Measurements from ENCODE around the gene MAPKBP1. TPM values are rescaled to one million over a fixed set of nuclear protein-coding genes. Genes with fewer than 3 reads are reported as not detected.

MAPKBP1 gene
- total RNA-seq, 4 donors from 2014 or later, result 18.4 to 37.6 (median 29.8) TPM

- H3K36me3 ChIP-seq, result no peaks in the 10 kb centered on the region
- intact Hi-C loops (cut with DNase I), result no loop called here
- no peaks in the 10 kb centered on the region for H3K27me3 ChIP-seq
- no peak for DNase-seq
- 16 to 32% methylated on average over 3 of the region's 5 CpGs for WGBS, 2 donors
- TF ChIP-seq CTCF (IDR thresholded peaks at IDR 0.05) (no peak), POLR2A (IDR thresholded peaks at IDR 0.05) (no peak)
- H3K4me1 ChIP-seq, result peaks cover 29 to 92% (median 69%) of the 10 kb centered on the region in 3 donors
- H3K4me3 ChIP-seq, result peak overlapping the region in 1 of 4 donors; percentile 2
- peak overlapping the region; percentile 17 to 69 (median 54) for H3K27ac ChIP-seq
- no peaks in the 10 kb centered on the region for H3K9me3 ChIP-seq
Measured at GRCh38 chr15:41790756-41791546, 16.7 kb downstream of the MAPKBP1 start.

- Histone ChIP-seq H3K36me3 (no peaks in the 10 kb centered on the region), H3K4me1 (peaks cover 35 to 98% (median 75%) of the 10 kb centered on the region in 3 donors), H3K9me3 (no peaks in the 10 kb centered on the region), H3K27me3 (no peaks in the 10 kb centered on the region), H3K27ac (peak overlapping the region; percentile 17 to 69 (median 54)), H3K4me3 (no peak overlapping the region)
- intact Hi-C loops (cut with DNase I), result no loop called here
- TF ChIP-seq POLR2A (IDR thresholded peaks at IDR 0.05), result no peak
- TF ChIP-seq CTCF (IDR thresholded peaks at IDR 0.05), result no peak
- WGBS, 2 donors, result 85 to 89% methylated on average over 3 to 4 of the region's 4 CpGs
- no peak for DNase-seq
Measured at GRCh38 chr15:41791547-41791937, 17.3 kb downstream of the MAPKBP1 start.

GRCh38 chr15:41792000-41792637 is 17.8 kb downstream of the MAPKBP1 start:
- 81 to 84% methylated on average over 5 of the region's 5 CpGs for WGBS, 2 donors
- Histone ChIP-seq H3K9me3 (no peaks in the 10 kb centered on the region), H3K4me1 (peaks cover 41 to 100% (median 79%) of the 10 kb centered on the region in 3 donors), H3K36me3 (no peaks in the 10 kb centered on the region), H3K4me3 (no peak overlapping the region), H3K27me3 (no peaks in the 10 kb centered on the region), H3K27ac (peak overlapping the region in 2 of 4 donors; percentile 53 to 69)
- no peak for DNase-seq
- TF ChIP-seq CTCF (IDR thresholded peaks at IDR 0.05) (no peak), POLR2A (IDR thresholded peaks at IDR 0.05) (no peak)
- intact Hi-C loops (cut with DNase I), result no loop called here

- Histone ChIP-seq H3K27me3 (no peaks in the 10 kb centered on the region), H3K36me3 (peaks cover 0 to 8% (median 0%) of the 10 kb centered on the region in 3 donors), H3K27ac (peak overlapping the region; percentile 38 to 72 (median 56)), H3K4me3 (no peak overlapping the region), H3K9me3 (no peaks in the 10 kb centered on the region), H3K4me1 (peaks cover 42 to 99% (median 77%) of the 10 kb centered on the region in 3 donors)
- WGBS, 2 donors, result 24 to 60% methylated on average over 3 to 4 of the region's 4 CpGs
- no peak for TF ChIP-seq POLR2A (IDR thresholded peaks at IDR 0.05)
- no peak for TF ChIP-seq CTCF (IDR thresholded peaks at IDR 0.05)
- intact Hi-C loops (cut with DNase I), result no loop called here
- DNase-seq, result no peak
Measured at GRCh38 chr15:41794081-41794480, 19.8 kb downstream of the MAPKBP1 start.
